Upper lobe of right lung (tissue), 1 donor: ENCODE data around the gene NFASC. TPM values are rescaled to one million over a fixed set of nuclear protein-coding genes. Genes with fewer than 3 reads are reported as not detected.

ENCODE experiments used
- ATAC-seq: fragments of 200-7000 bp; cut with Tn5 transposase; one replicate; pipeline ENCODE4 v1.9.1; 2020; ENCODE audit warnings: mild to moderate bottlenecking, moderate library complexity
- DNase-seq: peaks from one replicate; pipeline ENCODE4 v3.0.0-alpha.2; 2020
- H3K27ac ChIP-seq: fragments of 200-600 bp; one replicate; pipeline ENCODE4 v1.8.0; 2022
- H3K27me3 ChIP-seq: fragments of 200-600 bp; one replicate; pipeline ENCODE4 v1.8.0; 2022; ENCODE audit warnings: mild to moderate bottlenecking
- H3K36me3 ChIP-seq: fragments of 200-600 bp; one replicate; pipeline ENCODE4 v1.8.0; 2022
- H3K4me1 ChIP-seq: fragments of 200-600 bp; one replicate; pipeline ENCODE4 v1.8.0; 2022
- H3K4me3 ChIP-seq: fragments of 200-600 bp; one replicate; pipeline ENCODE4 v1.8.0; 2022; ENCODE audit warnings: mild to moderate bottlenecking
- H3K9me3 ChIP-seq: fragments of 200-600 bp; one replicate; pipeline ENCODE4 v1.8.0; 2022
- CTCF ChIP-seq: fragments of 200-600 bp; IDR thresholded peaks from one replicate; pipeline ENCODE4 v1.8.0; 2022; ENCODE audit warnings: antibody characterized with exemption
- intact Hi-C: fragments of 100-400 bp; cut with DNase I; formaldehyde crosslinking; loops from one replicate; pipeline ENCODE4 v1.11.0; 2022
- total RNA-seq: library from RNA; stranded (reverse); fragmentation: NEBNext Ultra II Directional; extraction: Animal tissue kit (Norgen Biotek cat#: 25700); gene quantifications from one replicate; pipeline ENCODE4 v1.2.1, GENCODE V29; 2021
- donor health status: DM: no; HTN: yes; CAD: no; lungs with severe emphysema.

The NFASC gene
- total RNA-seq, 1 donor from 2014 or later: 24.1 TPM

GRCh38 chr1:204968135-204968534, 97.5 kb downstream of the NFASC start:
- Histone ChIP-seq H3K4me3 (no peak overlapping the region), H3K36me3 (no peaks in the 10 kb centered on the region), H3K4me1 (no peaks in the 10 kb centered on the region), H3K27me3 (no peaks in the 10 kb centered on the region), H3K27ac (no peak overlapping the region), H3K9me3 (no peaks in the 10 kb centered on the region)
- intact Hi-C loops: no loop called here
- TF ChIP-seq CTCF: no peak
- DNase-seq (no peak), ATAC-seq (no peak)

- no peaks in the 10 kb centered on the region for H3K36me3 ChIP-seq
- DNase-seq (no peak), ATAC-seq (no peak)
- H3K4me1 ChIP-seq: no peaks in the 10 kb centered on the region
- no peak for TF ChIP-seq CTCF
- no peaks in the 10 kb centered on the region for H3K9me3 ChIP-seq
- H3K4me3 ChIP-seq: no peak overlapping the region
- intact Hi-C loops: no loop called here
- H3K27me3 ChIP-seq: no peaks in the 10 kb centered on the region
- H3K27ac ChIP-seq: no peak overlapping the region
These were observed 98.3 kb downstream of the NFASC start for GRCh38 chr1:204968951-204969350.

- Histone ChIP-seq H3K4me1 (no peaks in the 10 kb centered on the region), H3K27me3 (no peaks in the 10 kb centered on the region), H3K4me3 (no peak overlapping the region), H3K36me3 (no peaks in the 10 kb centered on the region), H3K27ac (no peak overlapping the region), H3K9me3 (no peaks in the 10 kb centered on the region)
- TF ChIP-seq CTCF: no peak
- ATAC-seq (peak; percentile 19), DNase-seq (no peak)
- intact Hi-C loops: loop anchor here (10.0 kb wide), 1 partner anchor 94 kb away; no protein-coding TSS in a partner anchor
These were observed 100.3 kb downstream of the NFASC start for GRCh38 chr1:204970937-204971336.

GRCh38 chr1:204971517-204972336, 101.1 kb downstream of the NFASC start:
- Histone ChIP-seq H3K27me3 (no peaks in the 10 kb centered on the region), H3K9me3 (no peaks in the 10 kb centered on the region), H3K4me3 (no peak overlapping the region), H3K4me1 (no peaks in the 10 kb centered on the region), H3K36me3 (no peaks in the 10 kb centered on the region), H3K27ac (no peak overlapping the region)
- intact Hi-C loops: loop anchor here (10.0 kb wide), 1 partner anchor 93 kb away; no protein-coding TSS in a partner anchor
- peak; percentile 54 for ATAC-seq
- no peak for DNase-seq
- no peak for TF ChIP-seq CTCF

GRCh38 chr1:204972426-204972825, 101.8 kb downstream of the NFASC start:
- no peaks in the 10 kb centered on the region for H3K9me3 ChIP-seq
- ATAC-seq (no peak), DNase-seq (no peak)
- H3K27ac ChIP-seq: no peak overlapping the region
- intact Hi-C loops: loop anchor here (10.0 kb wide), 1 partner anchor 92 kb away; no protein-coding TSS in a partner anchor
- H3K27me3 ChIP-seq: no peaks in the 10 kb centered on the region
- no peaks in the 10 kb centered on the region for H3K4me1 ChIP-seq
- no peaks in the 10 kb centered on the region for H3K36me3 ChIP-seq
- no peak overlapping the region for H3K4me3 ChIP-seq
- TF ChIP-seq CTCF: no peak
